GM23338 (cell line): ENCODE data around the gene MPND. TPM values are rescaled to one million over a fixed set of nuclear protein-coding genes. Genes with fewer than 3 reads are reported as not detected.

Experiments
- ATAC-seq: fragments of 200-7000 bp; cut with Tn5 transposase; 3 replicates; pipeline ENCODE4 v1.9.1; 2020
- DNase-seq: peaks from one replicate; pipeline ENCODE4 v3.0.0-alpha.2; 2015; ENCODE audit warnings: low spot score
- H2AFZ ChIP-seq: fragments of 200-600 bp; sonication (generic); 2 replicates; pipeline ENCODE4 v1.8.0; 2016; ENCODE audit warnings: antibody characterized with exemption, mild to moderate bottlenecking, moderate library complexity
- H3F3A ChIP-seq: fragments of 200-600 bp; sonication (generic); replicated peaks from 2 replicates; pipeline ENCODE4 v1.8.0; 2017; ENCODE audit warnings: antibody characterized with exemption, mixed run types, low read depth
- H3K27ac ChIP-seq: fragments of 200-600 bp; sonication (generic); 2 replicates; pipeline ENCODE4 v1.6.1; 2016; ENCODE audit warnings: low read depth
- H3K27me3 ChIP-seq: fragments of 200-600 bp; sonication (generic); 2 replicates; pipeline ENCODE4 v1.8.0; 2016; ENCODE audit warnings: mild to moderate bottlenecking, mixed run types, moderate library complexity; ENCODE audit not compliant: insufficient read depth
- H3K36me3 ChIP-seq: fragments of 200-600 bp; sonication (generic); 2 replicates; pipeline ENCODE4 v1.8.0; 2016; ENCODE audit warnings: mild to moderate bottlenecking; ENCODE audit not compliant: insufficient read depth
- H3K4me1 ChIP-seq: fragments of 200-600 bp; sonication (generic); 2 replicates; pipeline ENCODE4 v1.8.0; 2016; ENCODE audit warnings: mild to moderate bottlenecking, moderate library complexity; ENCODE audit not compliant: insufficient read depth
- H3K4me2 ChIP-seq: fragments of 200-600 bp; sonication (generic); 2 replicates; pipeline ENCODE4 v1.7.1; 2017; ENCODE audit warnings: mixed run types
- H3K4me3 ChIP-seq: fragments of 200-600 bp; sonication (generic); 2 replicates; pipeline ENCODE4 v1.6.1; 2016; ENCODE audit warnings: mixed run types
- H3K79me2 ChIP-seq: fragments of 200-600 bp; sonication (generic); replicated peaks from 2 replicates; pipeline ENCODE4 v1.8.0; 2017; ENCODE audit warnings: mild to moderate bottlenecking; ENCODE audit not compliant: insufficient read depth
- H3K9me2 ChIP-seq: fragments of 200-600 bp; sonication (generic); 2 replicates; pipeline ENCODE4 v1.8.0; 2017; ENCODE audit not compliant: insufficient read depth
- H4K20me1 ChIP-seq: fragments of 200-600 bp; sonication (generic); replicated peaks from 2 replicates; pipeline ENCODE4 v1.8.0; 2017; ENCODE audit warnings: mild to moderate bottlenecking; ENCODE audit not compliant: insufficient read depth
- H3K27ac Mint-ChIP-seq: 2 replicates; pipeline ENCODE4 v1.8.0; 2020; ENCODE audit warnings: inconsistent platforms, mild to moderate bottlenecking, moderate library complexity, mixed read lengths
- H3K27me3 Mint-ChIP-seq: 3 replicates; pipeline ENCODE4 v1.8.0; 2022; ENCODE audit warnings: low read depth, mild to moderate bottlenecking, moderate library complexity, mixed read lengths, inconsistent platforms; ENCODE audit not compliant: insufficient read depth, poor library complexity
- H3K36me3 Mint-ChIP-seq: 3 replicates; pipeline ENCODE4 v1.8.0; 2021; ENCODE audit warnings: low read depth, mild to moderate bottlenecking, inconsistent platforms, moderate library complexity, mixed read lengths
- H3K4me1 Mint-ChIP-seq: 3 replicates; pipeline ENCODE4 v1.8.0; 2020; ENCODE audit warnings: mild to moderate bottlenecking, inconsistent platforms, mixed read lengths
- H3K4me3 Mint-ChIP-seq: 3 replicates; pipeline ENCODE4 v1.8.0; 2021; ENCODE audit warnings: moderate library complexity, mild to moderate bottlenecking, inconsistent platforms, mixed read lengths
- H3K9me3 Mint-ChIP-seq: 3 replicates; pipeline ENCODE4 v1.8.0; 2020; ENCODE audit warnings: moderate library complexity, mild to moderate bottlenecking, inconsistent platforms, mixed read lengths
- EZH2phosphoT487 ChIP-seq: fragments of 200-600 bp; sonication (generic); IDR thresholded peaks from one replicate; pipeline ENCODE4 v1.8.1; 2018; ENCODE audit warnings: antibody characterized with exemption; ENCODE audit not compliant: unreplicated experiment
- JUNB ChIP-seq: IDR thresholded peaks from one replicate; pipeline ENCODE4 v1.6.1; 2016; ENCODE audit warnings: antibody characterized with exemption; ENCODE audit not compliant: unreplicated experiment
- NANOG ChIP-seq: IDR thresholded peaks from 2 replicates; pipeline ENCODE4 v1.6.1; 2016; ENCODE audit warnings: antibody characterized with exemption, borderline replicate concordance
- STAT1 ChIP-seq: IDR thresholded peaks from one replicate; pipeline ENCODE4 v1.6.1; 2016; ENCODE audit warnings: antibody characterized with exemption; ENCODE audit not compliant: unreplicated experiment
- ZNF114 ChIP-seq: fragments of 250-450 bp; sonication (Bioruptor Pico); IDR thresholded peaks from 2 replicates; pipeline ENCODE4 v1.5.0; 2020; ENCODE audit warnings: mild to moderate bottlenecking, moderate library complexity
- polyA plus RNA-seq: library from polyadenylated mRNA; unstranded; fragments of >200 nt; fragmentation: Nextera tagmentation; extraction: Ambion mirVana; gene quantifications from 2 replicates; pipeline ENCODE4 v1.2.1, GENCODE V29; 2016
- total RNA-seq: library from RNA; depleted of rRNA; stranded (reverse); fragments of >200 nt; shearing (Covaris generic); gene quantifications from 2 replicates; pipeline ENCODE4 v1.2.3, GENCODE V29; 2014
- TF ChIP-seq, protein P1 (sequence below): fragments of 250-450 bp; sonication (Bioruptor Pico); IDR thresholded peaks from 2 replicates; pipeline ENCODE4 v1.5.0; 2020; ENCODE audit warnings: mild to moderate bottlenecking, moderate library complexity

MPND gene
- total and polyA plus RNA-seq, 2 experiments from 2014 or later, result 11.8 to 15.6 TPM

DNA sequence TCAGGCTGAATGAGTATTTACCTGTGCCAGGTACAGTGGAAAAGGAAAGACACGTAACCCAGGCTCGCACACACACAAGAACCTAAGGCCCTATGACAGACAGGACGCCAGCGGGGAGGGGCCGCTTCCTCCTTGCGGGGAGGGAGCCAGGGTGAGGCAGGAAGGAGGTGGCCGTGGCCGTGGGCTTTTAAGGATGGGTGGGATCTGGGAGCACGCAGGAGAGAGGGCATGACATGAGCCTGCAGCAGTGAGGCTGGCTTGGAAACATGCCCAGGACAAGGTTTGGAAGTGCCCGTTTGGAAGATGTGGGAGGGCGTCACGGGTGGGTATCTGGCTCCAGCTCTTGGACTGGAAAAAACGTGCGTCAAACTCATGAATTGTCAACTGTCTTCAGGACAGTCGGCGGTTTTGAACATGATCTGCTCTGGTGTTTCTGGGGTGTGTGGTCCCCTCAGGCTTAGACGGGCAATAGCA is 36.9 kb downstream of the MPND start:
- Histone ChIP-seq H3K27ac (no peak overlapping the region), H3K4me1 (peaks cover 19% of the 10 kb centered on the region), H3K27me3 (no peaks in the 10 kb centered on the region), H3F3A (0 out of 2 replicates have a peak, but pooled peaks cover 5% of the 10 kb centered on the region), H3K79me2 (peaks cover 85% of the 10 kb centered on the region), H3K4me3 (no peak overlapping the region), H3K4me2 (0 out of 2 replicates have a peak overlapping the region, but pooled peaks have one; percentile 43), H2AFZ (no peak overlapping the region), H4K20me1 (peaks cover 42% of the 10 kb centered on the region), H3K9me2 (no peaks in the 10 kb centered on the region), H3K36me3 (no peaks in the 10 kb centered on the region)
- Mint-ChIP-seq H3K27me3 (peaks cover 22% of the 10 kb centered on the region), H3K36me3 (0 out of 3 replicates have a peak, but pooled peaks cover 6% of the 10 kb centered on the region), H3K27ac (no peak overlapping the region), H3K4me1 (peaks cover 44% of the 10 kb centered on the region), H3K9me3 (no peaks in the 10 kb centered on the region), H3K4me3 (no peak overlapping the region; the same call in 2 of the 3 replicates)
- DNase-seq (no peak), ATAC-seq (no peak)
- TF ChIP-seq STAT1, result no peak
- TF ChIP-seq, protein P1, sequence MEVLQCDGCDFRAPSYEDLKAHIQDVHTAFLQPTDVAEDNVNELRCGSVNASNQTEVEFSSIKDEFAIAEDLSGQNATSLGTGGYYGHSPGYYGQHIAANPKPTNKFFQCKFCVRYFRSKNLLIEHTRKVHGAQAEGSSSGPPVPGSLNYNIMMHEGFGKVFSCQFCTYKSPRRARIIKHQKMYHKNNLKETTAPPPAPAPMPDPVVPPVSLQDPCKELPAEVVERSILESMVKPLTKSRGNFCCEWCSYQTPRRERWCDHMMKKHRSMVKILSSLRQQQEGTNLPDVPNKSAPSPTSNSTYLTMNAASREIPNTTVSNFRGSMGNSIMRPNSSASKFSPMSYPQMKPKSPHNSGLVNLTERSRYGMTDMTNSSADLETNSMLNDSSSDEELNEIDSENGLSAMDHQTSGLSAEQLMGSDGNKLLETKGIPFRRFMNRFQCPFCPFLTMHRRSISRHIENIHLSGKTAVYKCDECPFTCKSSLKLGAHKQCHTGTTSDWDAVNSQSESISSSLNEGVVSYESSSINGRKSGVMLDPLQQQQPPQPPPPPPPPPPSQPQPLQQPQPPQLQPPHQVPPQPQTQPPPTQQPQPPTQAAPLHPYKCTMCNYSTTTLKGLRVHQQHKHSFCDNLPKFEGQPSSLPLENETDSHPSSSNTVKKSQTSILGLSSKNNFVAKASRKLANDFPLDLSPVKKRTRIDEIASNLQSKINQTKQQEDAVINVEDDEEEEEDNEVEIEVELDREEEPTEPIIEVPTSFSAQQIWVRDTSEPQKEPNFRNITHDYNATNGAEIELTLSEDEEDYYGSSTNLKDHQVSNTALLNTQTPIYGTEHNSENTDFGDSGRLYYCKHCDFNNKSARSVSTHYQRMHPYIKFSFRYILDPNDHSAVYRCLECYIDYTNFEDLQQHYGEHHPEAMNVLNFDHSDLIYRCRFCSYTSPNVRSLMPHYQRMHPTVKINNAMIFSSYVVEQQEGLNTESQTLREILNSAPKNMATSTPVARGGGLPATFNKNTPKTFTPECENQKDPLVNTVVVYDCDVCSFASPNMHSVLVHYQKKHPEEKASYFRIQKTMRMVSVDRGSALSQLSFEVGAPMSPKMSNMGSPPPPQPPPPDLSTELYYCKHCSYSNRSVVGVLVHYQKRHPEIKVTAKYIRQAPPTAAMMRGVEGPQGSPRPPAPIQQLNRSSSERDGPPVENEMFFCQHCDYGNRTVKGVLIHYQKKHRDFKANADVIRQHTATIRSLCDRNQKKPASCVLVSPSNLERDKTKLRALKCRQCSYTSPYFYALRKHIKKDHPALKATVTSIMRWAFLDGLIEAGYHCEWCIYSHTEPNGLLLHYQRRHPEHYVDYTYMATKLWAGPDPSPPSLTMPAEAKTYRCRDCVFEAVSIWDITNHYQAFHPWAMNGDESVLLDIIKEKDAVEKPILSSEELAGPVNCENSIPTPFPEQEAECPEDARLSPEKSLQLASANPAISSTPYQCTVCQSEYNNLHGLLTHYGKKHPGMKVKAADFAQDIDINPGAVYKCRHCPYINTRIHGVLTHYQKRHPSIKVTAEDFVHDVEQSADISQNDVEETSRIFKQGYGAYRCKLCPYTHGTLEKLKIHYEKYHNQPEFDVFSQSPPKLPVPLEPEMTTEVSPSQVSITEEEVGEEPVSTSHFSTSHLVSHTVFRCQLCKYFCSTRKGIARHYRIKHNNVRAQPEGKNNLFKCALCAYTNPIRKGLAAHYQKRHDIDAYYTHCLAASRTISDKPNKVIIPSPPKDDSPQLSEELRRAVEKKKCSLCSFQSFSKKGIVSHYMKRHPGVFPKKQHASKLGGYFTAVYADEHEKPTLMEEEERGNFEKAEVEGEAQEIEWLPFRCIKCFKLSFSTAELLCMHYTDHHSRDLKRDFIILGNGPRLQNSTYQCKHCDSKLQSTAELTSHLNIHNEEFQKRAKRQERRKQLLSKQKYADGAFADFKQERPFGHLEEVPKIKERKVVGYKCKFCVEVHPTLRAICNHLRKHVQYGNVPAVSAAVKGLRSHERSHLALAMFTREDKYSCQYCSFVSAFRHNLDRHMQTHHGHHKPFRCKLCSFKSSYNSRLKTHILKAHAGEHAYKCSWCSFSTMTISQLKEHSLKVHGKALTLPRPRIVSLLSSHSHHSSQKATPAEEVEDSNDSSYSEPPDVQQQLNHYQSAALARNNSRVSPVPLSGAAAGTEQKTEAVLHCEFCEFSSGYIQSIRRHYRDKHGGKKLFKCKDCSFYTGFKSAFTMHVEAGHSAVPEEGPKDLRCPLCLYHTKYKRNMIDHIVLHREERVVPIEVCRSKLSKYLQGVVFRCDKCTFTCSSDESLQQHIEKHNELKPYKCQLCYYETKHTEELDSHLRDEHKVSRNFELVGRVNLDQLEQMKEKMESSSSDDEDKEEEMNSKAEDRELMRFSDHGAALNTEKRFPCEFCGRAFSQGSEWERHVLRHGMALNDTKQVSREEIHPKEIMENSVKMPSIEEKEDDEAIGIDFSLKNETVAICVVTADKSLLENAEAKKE (CRISPR knock-in tag), result no peak
- TF ChIP-seq JUNB, result no peak
- no peak for TF ChIP-seq NANOG
- TF ChIP-seq ZNF114, result no peak
- no peak for TF ChIP-seq EZH2phosphoT487
